GM19099 (cell line): ENCODE measurements around the gene SRPK1.

Source experiments
- POLR2A ChIP-seq: IDR thresholded peaks from 3 replicates; pipeline ENCODE4 v1.6.1; 2011; ENCODE audit warnings: low read depth; ENCODE audit not compliant: insufficient read length; ENCODE audit errors: extremely low read depth

SRPK1 gene

GRCh38 chr6:35804996-35805736 lies 115.7 kb downstream of the SRPK1 start, which contains the start of gene LHFPL5:
Gene LHFPL5, plus strand, starts transcription at chr6:35805352. Its CDS starts 319 bp downstream, at chr6:35805671.
- no peak for TF ChIP-seq POLR2A

- TF ChIP-seq POLR2A = no peak
Measured at GRCh38 chr6:35801148-35801547, 119.8 kb downstream of the SRPK1 start.

- no peak for TF ChIP-seq POLR2A
Measured at GRCh38 chr6:35798706-35799105, 122.2 kb downstream of the SRPK1 start.

DNA sequence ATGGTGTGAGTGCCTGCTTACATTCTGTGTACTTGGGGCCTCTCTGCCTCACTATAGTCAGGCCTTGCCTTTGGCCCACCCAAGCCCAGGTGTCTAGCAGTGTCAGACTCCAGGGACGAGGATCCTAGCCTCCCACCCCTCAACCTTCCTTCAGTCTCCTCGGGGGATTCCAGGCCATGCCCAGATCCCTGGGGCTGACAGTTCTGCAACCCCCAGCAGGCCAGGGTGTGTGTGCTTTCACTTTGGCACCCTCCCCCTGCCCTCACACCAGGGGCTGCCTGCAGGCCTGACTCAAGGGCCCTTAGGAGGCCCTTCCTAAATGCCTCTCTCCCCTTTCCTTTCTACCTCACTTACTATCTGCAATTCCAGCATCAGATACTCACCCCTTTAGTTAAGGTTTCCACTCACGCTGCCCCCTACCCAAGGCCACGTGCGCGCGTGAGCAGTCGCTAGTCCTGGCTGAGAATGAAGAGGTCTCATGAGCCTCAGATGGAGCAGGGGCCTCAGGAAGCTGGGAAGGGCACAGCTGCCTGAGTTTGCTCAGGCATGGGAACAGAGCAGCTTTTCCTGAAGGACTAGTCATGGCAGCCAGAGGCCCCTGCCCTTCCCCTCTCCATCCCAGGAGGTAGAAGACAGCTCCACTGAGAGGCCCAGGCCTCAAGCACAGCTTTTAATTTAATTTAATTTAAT lies 122.9 kb downstream of the SRPK1 start:
- TF ChIP-seq POLR2A = no peak

GRCh38 chr6:35796236-35796635 lies 124.7 kb downstream of the SRPK1 start:
- no peak for TF ChIP-seq POLR2A

- no peak for TF ChIP-seq POLR2A
Measured at GRCh38 chr6:35795453-35796071, 125.3 kb downstream of the SRPK1 start.

DNA sequence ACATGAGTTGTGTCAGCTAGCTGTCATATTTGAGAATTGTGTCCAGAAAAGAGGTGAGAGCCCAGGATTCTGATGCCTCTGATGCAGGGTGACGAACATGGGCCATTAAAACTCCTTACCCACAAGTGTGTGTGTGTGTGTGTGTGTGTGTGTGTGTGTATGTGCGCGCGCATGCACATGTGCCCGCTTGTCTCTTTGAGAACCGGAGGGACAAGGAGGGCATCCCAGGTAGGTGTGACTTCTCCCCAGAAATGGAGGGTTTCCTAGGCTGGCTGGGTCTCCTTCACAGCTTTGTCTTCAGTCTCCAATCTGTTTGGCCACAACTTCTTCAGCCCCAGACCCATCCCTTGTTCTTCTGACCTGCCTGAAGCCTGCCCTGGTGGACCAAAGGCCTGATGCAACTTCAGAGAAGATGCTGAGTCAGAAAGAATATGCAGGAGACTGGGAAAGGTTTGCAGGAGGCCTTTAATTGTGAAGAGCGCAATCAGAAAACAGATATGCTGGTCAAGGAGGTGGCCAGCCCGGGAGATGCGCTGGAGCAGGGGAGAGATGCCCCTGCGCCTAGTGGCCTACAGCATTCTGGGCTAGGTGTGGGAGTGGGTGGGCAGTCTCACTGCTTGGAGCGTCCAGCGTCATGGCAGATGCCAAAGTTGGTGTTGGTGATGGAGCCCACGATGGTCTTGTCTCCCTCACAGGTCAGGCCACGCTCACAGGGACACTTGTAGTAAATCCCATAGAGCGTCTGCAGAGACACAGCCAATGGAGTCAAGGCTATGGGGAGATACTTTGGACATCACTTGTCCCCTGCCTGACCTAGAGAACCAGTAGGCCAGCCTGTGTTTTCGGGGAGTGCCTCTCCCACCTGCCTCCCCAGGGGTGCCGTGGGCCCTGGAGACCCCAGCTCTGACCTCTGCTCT lies 126.1 kb downstream of the SRPK1 start:
- no peak for TF ChIP-seq POLR2A

DNA sequence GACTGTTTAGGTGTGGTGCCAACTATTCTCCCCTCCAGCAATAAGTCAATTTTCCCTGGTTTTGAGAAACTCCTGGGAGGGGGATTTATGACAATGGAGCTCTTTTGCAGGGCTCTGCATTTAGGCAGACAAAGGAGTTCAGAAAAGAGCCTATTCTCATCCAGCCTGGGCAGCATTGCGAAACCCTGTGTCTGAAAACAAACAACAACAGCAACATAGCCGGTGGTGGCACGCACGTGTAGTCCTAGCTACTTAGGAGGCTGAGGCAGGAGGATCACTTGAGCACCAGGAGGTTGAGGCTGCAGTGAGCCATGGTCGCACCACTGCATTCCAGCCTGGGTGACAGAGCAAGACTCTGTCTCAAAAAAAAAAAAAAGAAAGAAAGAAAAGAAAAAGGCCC lies 130.2 kb downstream of the SRPK1 start:
- no peak for TF ChIP-seq POLR2A

DNA sequence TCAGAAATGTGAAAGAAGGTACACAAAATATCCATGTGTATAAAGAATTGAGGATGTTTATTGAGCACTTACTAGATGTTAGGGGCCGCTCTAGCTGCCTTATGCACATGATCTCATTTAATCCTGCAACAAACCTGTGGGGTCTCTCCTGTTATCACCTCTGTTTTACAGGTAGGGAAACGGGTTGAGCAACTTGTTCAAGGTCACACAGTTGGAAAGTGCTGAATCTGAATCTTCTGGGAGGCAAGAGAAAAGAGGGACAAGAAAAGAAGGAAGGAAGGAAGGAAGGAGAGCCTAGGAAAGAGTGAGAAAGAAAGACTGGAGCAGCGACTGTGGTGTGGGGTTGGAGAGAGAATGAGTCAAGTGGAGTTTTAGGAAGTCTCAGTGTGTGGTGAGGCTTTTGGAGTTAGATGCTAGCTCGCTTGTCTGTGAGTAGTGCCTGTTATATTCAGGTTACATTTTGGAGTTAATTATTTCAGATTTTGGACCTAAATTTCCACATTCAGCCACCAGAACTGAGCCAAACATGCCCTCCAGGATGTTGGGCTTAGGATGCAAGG lies 132.4 kb downstream of the SRPK1 start:
- TF ChIP-seq POLR2A = no peak

DNA sequence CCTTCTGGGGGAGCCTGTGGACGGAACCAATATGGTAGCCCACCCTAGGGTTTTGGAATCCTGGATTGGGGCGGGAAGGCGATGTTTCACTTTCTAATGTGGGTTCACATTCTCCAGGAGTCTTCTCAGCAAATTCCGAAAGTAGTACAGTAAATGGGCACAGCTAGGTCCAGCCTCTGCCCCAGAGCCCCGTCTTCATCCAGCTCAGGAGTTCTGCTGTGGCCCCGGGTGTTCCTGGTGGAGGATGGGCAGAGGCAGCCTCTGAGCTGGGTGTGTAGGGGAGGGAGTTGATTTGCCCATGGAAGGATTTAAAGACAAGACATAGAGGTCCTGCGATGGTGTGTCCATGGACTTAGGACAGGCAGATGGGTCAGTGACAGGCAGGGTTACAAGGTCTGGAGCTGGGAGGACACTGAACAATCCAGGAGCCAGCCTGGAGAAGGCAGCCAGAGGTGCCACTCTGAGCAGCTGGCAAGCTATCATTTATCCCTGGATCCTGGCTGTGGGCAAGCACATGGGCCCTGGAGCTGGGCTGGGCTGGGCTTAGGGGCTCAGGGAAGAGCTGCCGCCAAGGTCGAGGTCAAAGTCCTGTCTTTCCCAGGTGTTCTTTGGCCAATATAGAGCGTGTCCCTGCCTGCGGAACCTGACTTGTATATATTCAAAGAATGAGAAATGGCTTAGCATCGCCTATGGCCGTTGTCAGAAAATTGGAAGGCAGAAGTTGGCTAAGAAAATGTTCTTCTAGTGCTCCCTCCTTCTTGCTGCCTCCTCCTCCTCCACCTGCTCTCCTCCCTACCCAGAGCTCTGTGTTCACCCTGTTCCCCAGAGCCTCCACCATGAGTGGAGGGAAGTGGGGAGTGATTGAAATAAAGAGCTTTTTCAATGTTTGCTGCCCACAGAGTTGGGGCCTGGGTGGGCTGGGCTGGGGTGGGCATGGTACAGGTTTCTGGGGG lies 133.4 kb downstream of the SRPK1 start:
- TF ChIP-seq POLR2A = no peak

DNA sequence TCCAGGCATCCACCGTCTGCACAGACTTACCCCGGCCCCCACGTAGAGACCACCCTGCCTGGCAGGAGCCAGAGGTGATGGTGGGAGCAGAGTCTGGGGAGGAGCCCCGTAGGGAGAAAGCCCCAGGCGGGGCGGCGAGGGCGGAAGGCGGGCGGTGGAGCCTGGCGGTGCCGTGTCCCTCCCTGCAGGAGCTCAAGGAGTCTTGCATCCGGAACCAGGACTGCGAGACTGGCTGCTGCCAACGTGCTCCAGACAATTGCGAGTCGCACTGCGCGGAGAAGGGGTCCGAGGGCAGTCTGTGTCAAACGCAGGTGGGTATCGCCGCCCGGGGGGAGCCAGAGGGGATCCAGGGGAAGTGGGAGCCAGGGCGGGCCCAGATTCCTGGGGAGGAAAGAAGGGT lies 134.1 kb downstream of the SRPK1 start:
- no peak for TF ChIP-seq POLR2A

DNA sequence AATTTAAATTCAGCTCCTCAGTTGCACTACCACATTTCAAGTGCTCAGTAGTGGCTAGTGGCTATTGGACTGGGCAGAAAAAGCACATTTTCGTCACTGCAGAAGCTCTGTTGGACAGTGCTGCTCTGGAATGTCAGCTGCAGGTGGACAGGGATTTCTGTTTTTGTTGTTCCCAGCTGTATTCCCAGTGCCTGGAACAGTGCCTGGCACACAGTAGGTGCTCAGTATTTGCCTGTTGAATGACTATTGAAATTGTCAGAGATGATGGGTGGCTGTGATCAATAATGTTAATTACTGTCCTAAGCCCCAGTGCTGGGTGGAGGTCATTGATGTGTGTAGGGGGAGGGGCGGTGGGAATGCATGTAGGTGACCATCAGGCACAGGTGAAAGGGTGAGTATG lies 134.6 kb downstream of the SRPK1 start:
- TF ChIP-seq POLR2A = no peak

- TF ChIP-seq POLR2A = no peak
Measured at GRCh38 chr6:35784200-35784599, 136.7 kb downstream of the SRPK1 start.
